HG02870 (cell line): ENCODE measurements around the gene C1orf210.

Source experiments
- ATAC-seq: cut with Tn5 transposase; IDR thresholded peaks from one replicate; pipeline ENCODE4 v1.9.1; 2021; ENCODE audit warnings: mild to moderate bottlenecking, moderate library complexity; ENCODE audit not compliant: unreplicated experiment

Gene C1orf210

DNA sequence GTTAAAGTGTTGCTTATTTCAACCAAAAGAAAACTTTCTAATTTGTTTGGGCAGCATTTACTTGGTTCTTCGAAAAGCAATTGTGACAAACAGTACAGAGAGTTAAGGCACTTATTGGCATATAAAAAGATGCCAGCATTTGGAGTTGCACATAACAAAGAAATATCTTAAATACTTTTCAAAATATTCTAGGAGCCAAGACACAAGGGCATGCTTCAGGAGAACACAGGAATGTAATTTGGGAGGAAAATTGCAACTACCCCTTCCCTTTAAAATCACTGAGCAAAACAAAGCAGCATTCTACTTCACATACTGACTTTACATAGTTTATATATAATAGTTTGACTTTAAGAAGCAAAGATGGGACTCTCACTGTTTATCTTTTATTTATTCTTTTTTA, 10.8 kb upstream of the C1orf210 start:
- ATAC-seq: no peak

DNA sequence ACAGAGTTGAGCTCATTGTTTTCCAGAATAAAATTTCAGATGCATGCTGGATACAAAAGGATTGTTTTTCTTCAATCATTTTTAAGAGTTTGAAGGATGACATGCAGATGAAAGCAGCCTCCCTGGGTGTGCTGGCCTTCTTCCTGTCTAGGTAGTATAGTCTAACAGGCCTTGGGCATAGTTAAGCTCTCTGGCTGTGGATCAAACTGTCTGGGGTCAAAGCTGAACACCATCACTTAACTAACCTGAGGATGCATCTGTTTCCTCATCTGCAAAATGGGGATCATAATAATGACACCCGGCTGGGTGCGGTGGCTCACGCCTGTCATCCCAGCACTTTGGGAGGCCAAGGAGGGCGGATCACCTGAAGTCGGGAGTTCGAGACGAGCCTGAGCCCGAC, 9.4 kb upstream of the C1orf210 start:
- ATAC-seq: no peak

DNA sequence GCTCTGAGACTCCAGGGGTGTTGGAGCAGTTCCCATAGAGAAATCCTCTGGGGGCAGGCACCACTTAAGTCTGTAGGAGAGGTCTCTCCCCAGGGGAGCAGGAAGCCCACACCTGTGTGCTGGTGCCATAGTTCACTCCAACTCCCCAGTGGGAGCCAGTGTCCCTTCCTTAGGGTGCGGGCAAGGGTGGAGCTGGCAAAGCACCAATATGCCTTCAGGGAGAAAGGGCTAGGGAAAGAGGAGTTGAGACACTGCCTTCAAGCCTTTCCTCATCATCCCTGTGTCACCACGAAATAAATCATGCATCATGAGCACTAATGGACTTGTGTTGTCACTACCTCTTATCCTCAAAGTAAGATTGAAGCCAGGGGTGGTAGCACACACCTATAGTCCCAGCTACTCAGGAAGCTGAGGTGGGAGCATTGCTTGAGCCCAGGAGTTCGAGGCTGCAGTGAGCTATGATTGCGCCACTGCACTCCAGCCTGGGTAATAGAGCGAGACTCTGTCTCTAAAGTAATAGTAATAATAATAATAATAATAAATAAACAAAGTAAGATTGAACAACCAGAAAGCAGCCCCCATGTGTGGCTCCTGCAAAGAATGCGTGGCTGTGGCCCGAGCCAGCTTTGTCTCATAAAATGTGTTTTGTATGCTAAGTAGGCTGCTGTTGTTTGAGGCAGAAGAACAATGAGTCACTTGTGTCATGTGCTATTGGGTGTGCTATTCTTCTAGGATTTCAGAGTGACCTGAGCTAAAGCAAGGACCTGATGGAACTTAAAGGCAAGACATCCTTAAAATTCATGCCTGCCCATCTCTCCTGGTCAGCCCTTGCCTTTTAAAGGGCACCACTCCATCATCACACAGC, 8.7 kb upstream of the C1orf210 start:
- no peak for ATAC-seq

DNA sequence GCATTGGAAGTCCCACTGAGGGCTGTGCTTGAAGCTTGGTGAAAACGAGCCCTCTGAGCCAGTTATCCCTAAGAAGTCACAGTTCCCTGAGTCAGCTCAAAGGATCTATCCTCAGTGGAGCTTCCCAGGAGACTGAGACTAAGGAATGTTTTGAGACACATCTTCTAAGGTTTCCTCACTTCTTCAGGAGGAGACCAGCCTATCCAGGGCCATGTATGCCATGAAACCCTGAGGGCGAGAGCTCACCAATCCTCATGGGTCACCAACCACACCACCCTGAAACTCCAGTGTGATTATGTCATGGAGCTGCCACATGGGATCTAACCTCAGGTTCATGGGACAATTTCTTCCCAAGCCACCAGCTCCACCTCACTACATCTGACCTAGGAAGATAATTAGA, 7.8 kb upstream of the C1orf210 start:
- no peak for ATAC-seq

DNA sequence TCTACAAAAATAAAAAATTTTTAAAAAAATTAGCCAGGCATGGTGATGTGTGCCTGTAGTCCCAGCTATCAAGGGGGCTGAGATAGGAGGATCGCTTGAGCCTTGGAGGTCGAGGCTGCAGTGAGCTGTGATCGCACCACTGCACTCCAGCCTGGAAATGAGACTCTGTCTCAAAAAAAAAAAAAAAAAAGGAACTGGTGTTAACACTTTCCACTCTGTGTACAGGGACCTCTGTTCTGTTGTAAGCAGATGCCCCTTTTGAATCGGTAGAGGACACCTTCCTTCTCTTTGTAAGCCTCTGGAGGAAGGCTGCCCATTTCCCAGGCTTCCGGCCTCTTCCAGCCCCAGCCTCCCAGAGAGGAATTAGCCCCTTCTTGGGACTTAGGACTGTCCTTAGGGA, 7.3 kb upstream of the C1orf210 start:
- ATAC-seq: no peak

DNA sequence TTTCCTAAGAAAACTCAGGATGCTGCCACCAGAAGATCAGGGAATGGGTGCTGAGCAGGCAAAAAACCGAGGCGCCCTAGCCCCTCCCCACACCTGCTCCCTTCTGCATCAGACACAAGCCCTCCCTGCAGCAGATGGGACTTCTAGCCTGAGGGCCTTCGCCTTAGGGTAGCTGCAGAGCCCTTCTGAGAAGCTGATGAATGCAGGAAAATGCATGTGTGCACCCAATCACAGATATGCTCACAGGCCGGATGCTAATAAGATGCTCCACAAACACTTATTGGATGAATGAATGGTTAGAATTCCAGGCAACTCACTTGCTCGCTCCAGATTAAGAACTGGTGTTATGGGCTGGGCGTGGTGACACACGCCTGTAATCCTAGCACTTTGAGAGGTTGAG, 6.8 kb upstream of the C1orf210 start:
- no peak for ATAC-seq

DNA sequence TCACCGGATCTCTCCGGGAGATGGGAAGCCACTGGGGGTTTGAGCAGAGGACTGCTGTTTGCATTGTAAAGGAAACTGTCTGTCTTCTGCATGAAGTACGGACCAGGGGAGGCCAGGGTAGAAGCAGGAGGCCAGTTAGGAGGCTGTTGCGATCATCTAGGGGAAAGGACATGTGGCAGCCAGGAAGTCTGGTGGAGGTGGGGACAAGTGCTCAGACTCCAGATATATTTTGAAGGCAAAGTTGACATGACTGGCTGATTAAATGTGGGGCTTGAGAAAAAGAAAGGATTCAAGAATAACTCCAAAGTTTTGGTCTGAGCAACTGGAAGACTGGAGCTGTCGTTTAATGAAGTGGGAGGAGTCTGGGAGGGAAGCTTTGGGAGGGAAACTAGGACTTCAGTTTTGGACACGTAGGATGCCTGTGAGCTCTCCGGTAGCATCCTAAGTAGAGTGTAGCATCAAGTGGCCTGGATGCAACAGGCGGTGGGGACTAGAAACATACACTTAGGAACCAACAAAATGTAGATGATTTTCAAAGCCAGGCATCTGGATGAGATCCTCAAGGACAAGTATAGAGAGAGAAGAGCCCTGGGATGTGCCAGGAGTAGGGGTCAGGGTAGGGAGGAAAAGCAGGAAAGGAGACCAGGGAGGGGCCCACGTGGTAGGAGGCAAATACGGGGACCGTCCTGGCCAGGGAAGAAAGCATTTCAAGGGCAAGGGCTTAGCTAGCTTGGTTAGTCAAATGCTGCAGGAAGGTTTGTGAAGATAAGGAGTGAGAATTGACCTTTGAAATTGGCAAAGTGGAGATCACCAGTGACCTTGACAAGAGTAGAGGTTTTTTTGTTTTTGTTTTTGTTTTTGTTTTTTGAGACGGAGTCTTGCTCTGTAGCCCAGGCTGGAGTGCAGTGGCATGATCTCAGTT, 3.7 kb upstream of the C1orf210 start:
- no peak for ATAC-seq

DNA sequence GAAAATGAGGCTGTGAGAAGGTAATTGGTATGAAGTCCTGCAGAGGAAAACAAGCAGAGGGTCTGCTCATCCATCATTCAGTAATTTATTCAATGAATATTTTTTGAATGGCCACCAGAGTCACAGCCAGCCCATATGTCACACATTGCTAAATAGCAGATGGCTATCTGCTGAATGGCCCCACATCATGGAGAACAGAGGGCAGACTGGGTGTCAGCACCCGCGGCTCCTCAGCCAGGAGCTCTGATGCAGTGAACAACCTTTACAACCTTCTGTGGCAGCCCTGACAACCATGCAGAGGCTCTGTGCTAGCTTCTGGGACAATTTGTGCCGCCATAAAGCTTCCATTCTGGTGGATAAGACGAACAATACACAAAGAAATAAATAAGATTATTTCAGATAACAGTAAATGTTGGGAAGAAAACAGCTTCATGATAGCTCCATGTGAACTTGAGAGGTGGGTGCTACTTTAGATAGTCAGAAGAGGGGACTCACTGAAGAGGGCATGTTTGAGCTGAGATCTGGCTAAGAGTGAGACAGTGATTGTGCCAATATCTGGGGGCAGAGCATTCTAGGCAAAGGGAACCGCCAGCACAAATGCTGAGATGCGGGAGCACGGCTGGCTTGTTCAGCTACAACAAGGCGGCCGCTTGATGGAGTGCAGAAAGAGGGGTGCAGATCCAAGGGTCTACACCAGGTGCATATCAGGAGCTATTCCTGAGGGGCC, 2.8 kb upstream of the C1orf210 start:
- no peak for ATAC-seq

DNA sequence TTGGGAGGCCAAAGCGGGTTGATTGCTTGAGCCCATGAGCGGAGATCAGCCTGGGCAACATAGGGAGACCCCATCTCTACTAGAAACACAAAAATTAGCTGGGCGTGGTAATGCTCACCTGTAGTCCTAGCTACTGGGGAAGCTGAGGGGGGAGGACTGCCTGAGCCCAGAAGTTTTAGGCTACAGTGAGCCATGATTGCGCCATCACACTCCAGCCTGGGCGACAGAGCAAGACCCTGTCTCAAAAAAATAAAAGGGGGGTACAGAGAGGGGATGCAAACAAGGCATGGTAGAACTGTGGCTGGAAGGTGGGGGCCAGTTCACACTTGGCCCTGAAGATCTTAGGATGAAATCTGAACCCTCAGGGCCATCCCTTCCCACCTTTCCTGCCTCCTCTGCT, 1.2 kb upstream of the C1orf210 start:
- no peak for ATAC-seq

DNA sequence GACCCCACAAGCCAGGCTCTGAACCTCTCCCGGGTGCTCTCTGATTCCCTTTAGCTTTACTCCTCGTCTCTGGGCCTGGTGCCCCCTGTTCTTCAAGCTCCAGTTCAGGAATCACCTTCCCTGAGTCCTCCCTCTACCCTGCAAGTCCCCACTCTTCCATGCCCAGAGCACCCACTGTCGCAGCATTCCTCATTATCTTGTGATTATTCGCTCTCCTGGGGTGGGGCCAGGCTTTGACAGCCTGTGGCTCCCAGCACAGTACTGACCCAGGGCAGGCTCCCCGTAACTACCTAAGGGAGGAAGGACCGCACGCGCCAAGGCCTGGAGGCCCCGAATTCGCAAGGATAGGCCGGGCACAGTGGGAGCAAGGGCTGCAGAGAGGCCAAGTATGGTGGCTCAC, 734 bp upstream of the C1orf210 start:
- ATAC-seq: no peak

DNA sequence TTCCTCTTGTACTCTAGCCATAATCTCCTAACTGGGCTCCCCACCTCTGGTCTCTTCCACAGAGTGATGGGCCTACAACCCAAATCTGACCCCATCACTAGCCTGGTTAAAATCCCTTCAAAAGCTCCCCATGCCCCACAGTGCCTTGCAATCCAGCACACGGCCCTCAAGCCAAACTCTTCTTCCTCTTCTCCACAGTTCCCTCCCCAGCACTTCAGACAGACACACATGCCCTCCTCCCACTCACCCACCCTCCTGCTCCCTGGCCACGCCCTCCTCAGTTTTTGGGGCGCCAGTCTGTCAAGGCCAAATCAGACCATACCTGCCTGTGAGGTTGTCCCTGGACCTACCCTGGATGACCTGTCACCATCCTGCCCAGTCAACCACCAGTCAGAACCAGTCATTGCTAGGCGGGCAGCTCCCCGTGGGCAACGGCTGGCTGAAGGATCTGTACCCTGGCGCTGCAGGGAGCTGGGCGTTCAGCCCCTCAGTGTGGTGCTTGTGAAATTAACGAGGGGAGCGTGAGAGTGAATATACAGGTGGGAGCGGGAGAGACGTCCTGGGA, 753 bp downstream of the C1orf210 start:
- ATAC-seq: no peak

DNA sequence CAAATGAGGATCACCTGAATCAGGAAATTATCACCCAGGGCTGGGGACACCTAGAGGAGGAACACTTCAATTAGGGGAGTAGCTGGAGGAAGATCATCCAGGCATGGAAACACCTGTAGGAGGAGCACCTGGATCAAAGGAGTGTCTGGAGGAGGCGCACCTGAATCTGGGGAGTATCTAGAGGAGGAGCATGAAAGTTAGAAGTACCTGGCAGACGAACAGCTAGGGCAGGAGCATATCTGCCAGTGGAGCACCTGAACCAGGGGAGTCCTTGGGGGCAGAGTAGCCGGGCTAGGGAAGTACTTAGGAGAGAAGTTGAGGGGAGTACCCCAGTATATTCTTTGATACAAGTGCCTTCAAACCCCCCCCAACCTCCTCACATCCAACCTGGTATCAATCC, 1.3 kb downstream of the C1orf210 start:
- no peak for ATAC-seq

DNA sequence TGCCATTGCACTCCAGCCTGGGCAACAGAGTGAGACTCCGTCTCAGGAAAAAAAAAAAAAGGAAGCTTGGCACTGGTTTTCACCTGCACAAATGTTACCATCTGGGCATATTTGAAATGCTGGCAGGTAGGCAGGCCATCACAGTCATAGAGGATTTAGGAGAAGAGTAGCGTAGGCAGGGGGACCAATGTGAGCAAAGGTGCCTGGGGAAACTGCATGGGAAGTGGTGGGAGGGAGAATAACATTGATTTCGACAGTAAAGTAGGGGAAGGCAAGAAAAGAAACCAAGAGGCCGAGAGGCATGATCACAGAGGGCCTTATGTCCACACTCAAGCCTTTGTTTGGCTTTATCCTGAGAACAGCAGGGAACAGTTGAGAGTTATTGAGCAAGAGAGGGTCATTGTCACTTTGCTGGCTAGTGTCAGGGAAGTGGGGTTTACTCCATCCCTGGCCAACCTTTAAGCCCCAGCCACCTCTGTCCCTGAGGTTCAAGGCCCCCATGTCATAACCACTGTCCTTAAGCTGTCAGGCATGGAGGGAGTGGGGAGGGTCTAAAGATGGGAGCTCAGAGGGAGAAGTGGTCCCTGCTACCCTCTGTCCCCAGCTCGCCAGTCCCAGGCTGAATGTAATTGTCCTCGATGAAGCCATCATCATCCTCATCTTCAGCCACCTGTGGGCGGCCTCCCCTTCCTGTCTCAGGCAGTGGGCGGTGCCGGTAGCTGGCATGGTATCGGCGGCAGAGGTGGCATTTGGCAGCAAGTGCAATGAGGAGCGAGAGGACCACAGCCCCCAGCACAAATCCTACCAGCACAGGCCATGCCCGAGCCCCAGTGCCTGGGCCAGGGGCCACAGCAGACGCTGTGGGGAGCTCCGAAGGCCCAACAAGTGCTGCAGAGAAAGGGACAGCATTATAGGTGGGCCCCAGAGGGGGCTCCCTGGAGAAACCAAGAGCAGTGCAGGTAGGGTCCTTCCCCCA, 2.9 kb downstream of the C1orf210 start:
- no peak for ATAC-seq

DNA sequence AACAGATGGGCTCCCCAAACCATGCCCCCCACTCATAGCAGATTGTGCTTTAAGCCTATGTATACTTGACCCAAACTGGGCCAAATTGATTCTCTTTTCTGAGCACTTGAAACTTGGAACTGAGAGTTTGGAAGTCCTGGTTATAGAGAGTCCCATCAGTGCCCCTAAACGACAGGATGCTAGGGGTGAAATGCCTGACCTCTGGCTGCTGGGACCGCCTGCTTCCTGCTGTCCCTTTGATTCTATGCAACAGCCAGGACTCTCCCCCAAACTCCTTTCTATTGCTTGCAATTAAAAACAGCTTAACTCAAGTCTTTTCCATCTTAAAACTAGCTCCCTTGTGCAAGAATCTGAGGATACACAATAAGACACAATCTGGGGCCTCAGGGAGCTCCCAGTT, 4.7 kb downstream of the C1orf210 start:
- ATAC-seq: no peak

DNA sequence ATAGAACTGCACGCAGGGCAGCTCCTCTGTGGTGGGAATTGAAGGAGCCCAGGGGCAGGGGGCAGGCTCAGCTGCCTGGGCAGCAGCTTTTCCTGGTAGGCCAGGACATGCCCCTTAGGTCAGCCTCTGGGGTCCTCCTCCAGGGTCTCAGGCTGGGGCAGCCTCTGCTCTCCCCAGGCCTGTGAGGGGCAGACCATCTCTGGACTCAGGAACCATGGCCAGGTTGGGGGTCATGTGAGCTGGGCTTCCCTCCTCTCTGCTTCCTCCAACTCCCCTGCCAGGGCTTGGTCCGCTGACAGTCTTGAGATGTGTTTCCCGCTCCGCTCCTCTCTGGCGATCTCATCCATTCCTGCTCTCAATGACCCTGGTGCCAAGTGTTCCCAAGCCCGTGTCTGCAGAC, 5.7 kb downstream of the C1orf210 start:
- no peak for ATAC-seq

DNA sequence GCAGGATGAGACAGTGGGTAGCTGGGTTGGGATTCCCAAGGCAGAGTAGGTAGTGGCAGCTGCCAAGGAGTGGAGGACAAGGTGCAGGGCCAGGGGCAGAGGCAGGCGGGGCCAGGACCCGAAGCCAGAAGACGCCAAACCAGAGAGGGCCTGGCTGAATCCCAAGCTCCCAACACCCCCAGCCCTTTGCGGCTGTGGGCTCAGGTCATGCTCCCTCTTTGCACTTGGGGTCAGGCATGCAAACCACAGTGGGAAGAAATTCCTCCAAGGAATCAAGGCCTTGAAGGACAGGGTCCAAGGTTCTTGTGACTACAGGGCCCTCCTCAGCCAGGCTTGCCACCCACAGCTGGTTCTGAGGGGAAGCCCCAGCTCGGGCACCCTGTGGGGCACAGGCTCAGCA, 6.2 kb downstream of the C1orf210 start:
- no peak for ATAC-seq

DNA sequence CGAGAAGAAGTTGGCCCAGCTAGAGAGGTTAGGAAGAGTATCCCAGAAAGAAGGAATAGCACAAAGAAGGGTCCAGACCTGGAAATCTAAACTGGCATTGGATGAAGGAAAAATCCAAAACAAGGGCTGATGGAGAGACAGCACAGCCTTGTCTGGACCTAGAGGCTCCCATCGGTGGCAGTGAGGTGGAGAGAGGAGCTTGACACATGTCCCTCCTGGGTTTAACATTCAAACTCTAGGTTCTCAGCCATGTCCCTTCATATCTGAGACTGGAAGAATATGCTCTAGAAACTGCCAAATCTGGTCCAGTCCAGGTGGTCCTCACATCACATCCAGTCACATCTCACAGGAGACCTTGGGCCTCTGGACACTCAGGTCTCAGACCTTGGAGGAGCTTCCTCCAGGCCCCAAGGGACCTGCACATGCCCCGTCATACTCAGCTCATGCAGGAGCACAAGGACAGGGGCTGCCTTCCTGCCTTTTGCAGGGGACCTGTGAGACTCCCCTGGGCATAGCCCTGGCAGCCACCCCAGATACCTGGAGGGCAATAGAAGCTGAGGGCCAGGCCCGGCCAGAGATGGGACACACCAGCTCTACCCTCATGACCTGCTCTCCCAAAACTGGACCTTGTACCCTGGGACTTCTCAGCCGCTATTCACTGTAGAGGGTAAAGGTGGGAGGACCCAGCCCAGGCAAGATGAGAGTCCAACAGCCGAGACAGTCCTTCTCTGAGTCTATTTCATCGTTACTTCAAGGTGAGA, 8.1 kb downstream of the C1orf210 start:
- ATAC-seq: no peak

DNA sequence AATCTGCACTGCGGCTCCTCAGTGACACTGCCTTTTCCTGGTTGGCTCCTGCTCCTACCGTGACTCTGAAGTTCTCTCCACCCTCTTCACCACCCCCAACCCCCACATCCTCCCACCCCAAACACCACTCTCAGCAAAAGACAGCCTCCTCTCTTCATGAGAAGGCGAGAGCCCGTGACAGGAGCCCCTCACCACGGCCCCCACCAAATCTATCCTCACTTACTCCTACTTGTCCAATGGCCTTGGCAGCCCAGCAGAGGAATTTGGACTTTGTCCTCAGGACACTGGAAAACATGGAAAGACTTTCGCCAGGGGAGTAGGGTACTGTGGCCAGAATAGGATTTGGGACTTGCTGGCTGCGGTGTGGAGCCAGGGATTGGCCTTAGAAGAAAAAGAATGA, 8.7 kb downstream of the C1orf210 start:
- no peak for ATAC-seq
